ENCODE results near the gene CFD.

GRCh38 chr19:889662-890295 is 30.3 kb downstream of the CFD start:
- TF ChIP-seq EZH2 (IDR thresholded peaks at IDR 0.05; ENCODE audit: borderline replicate concordance, low read length) (no peak), CTCF (conservative IDR thresholded peaks at IDR 0.05 in 1 of 2, IDR thresholded peaks at IDR 0.05 in 1 of 2; ENCODE audit: extremely low read depth in 1 of 2, insufficient read depth in 1 of 2, low read depth in 1 of 2, low read length in 2 of 2) (no peak)

All from mammary epithelial cell (primary cell).